KMS-11 (cell line): ENCODE results near the gene SLC7A6.

Experiments used
- H2AFZ ChIP-seq: fragments of 200-600 bp; sonication (generic); 2 replicates; pipeline ENCODE4 v1.6.1; 2016; ENCODE audit warnings: antibody characterized with exemption, mixed run types, low read depth
- H3K27ac ChIP-seq: fragments of 200-600 bp; sonication (generic); 2 replicates; pipeline ENCODE4 v1.6.1; 2016; ENCODE audit warnings: mild to moderate bottlenecking, mixed run types
- H3K27me3 ChIP-seq: fragments of 200-600 bp; sonication (generic); 2 replicates; pipeline ENCODE4 v1.6.1; 2017; ENCODE audit warnings: mild to moderate bottlenecking, low read depth, mixed run types, moderate library complexity; ENCODE audit not compliant: insufficient read depth
- H3K36me3 ChIP-seq: fragments of 200-600 bp; sonication (generic); 2 replicates; pipeline ENCODE4 v1.6.1; 2017; ENCODE audit warnings: mild to moderate bottlenecking, mixed run types; ENCODE audit not compliant: insufficient read depth
- H3K4me1 ChIP-seq: fragments of 200-600 bp; sonication (generic); 2 replicates; pipeline ENCODE4 v1.6.1; 2016; ENCODE audit warnings: mild to moderate bottlenecking, low read depth, mixed run types; ENCODE audit not compliant: poor library complexity, severe bottlenecking
- H3K4me2 ChIP-seq: fragments of 200-600 bp; sonication (generic); 2 replicates; pipeline ENCODE4 v1.7.0; 2016; ENCODE audit warnings: mild to moderate bottlenecking, mixed run types
- H3K4me3 ChIP-seq: fragments of 200-600 bp; sonication (generic); IDR thresholded peaks from 2 replicates; pipeline ENCODE4 v1.6.1; 2017; ENCODE audit warnings: low read depth, low read length, mixed read lengths; ENCODE audit not compliant: insufficient read depth
- H3K79me2 ChIP-seq: fragments of 200-600 bp; sonication (generic); 2 replicates; pipeline ENCODE4 v1.6.1; 2016; ENCODE audit warnings: low read depth, mixed run types; ENCODE audit not compliant: insufficient read depth
- H3K9ac ChIP-seq: fragments of 200-600 bp; sonication (generic); 2 replicates; pipeline ENCODE4 v1.6.1; 2016; ENCODE audit warnings: mild to moderate bottlenecking, mixed run types
- H4K20me1 ChIP-seq: fragments of 200-600 bp; sonication (generic); 2 replicates; pipeline ENCODE4 v1.6.1; 2016; ENCODE audit warnings: mild to moderate bottlenecking, mixed run types; ENCODE audit not compliant: insufficient read depth
- TF ChIP-seq, protein P1 (sequence below): fragments of 200-600 bp; sonication (generic); conservative IDR thresholded peaks from 2 replicates; pipeline ENCODE4 v1.6.1; 2017; ENCODE audit warnings: low read depth, mild to moderate bottlenecking, antibody characterized with exemption, low read length, moderate library complexity, mixed read lengths

Gene SLC7A6

DNA sequence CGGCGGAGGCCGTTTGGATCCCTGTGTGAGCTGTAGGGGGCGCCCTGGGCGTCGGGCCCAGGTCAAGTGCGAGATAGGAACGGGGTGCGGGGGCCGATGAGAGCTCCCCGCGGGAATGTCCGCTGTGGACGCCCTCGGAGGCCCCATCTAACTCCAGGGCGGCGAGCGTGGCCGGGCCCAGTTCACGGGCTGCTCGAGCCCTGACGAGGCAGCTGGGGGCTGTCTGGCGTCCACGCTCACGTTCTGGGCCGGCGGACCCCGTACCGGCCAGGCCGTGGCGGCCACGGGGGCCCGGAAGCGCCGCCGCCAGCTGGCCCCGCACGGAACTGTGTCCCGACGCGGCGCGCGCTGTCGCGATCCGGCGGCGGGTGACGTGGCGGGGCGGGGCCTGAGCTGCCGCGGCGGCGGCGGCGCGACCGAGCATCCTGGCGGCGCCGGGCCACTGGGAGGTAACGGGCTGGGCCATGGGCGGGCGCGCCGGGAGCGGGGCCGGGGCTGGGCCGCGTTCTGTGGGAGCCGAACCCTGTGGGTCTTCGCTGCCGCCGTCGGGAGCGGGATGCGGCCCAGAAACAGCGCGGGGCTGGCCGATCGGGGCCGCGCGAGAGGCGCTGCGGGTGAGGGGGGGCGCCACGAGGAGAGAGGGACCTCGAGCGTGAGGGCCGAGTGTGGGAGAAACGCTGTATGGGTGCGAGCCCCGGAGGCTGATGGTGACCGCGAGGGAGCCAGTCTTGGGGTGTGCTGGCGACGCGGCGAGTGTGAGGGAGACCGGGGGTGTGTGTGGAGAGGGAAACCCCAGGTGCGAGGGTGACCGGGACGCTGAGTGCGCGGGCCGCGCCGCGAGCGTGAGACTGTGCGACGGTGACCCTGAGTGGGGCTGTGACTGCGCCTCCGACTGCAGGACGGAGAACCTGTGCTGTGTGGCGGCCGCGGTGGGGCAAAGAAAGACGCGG is at the start of gene SLC7A6:
Gene SLC7A6, plus strand, starts transcription at position 399 of the 950 bp plus-strand sequence. CDS start 10,201 bp downstream, outside the sequence.
- Histone ChIP-seq H3K4me1 (peaks cover 74% of the 10 kb centered on the region), H2AFZ (peak within 1 kb of the TSS; percentile 79), H3K36me3 (no peaks in the 10 kb centered on the region; the same call in 1 of the 2 replicates), H3K4me3 (no peak within 1 kb of the TSS), H4K20me1 (peaks cover 22% of the 10 kb centered on the region; the same call in 1 of the 2 replicates), H3K27ac (peak within 1 kb of the TSS; percentile 88), H3K79me2 (peaks cover 49% of the 10 kb centered on the region), H3K9ac (peak within 1 kb of the TSS; percentile 86), H3K27me3 (no peaks in the 10 kb centered on the region), H3K4me2 (peak within 1 kb of the TSS; percentile 85)
- TF ChIP-seq, protein P1, sequence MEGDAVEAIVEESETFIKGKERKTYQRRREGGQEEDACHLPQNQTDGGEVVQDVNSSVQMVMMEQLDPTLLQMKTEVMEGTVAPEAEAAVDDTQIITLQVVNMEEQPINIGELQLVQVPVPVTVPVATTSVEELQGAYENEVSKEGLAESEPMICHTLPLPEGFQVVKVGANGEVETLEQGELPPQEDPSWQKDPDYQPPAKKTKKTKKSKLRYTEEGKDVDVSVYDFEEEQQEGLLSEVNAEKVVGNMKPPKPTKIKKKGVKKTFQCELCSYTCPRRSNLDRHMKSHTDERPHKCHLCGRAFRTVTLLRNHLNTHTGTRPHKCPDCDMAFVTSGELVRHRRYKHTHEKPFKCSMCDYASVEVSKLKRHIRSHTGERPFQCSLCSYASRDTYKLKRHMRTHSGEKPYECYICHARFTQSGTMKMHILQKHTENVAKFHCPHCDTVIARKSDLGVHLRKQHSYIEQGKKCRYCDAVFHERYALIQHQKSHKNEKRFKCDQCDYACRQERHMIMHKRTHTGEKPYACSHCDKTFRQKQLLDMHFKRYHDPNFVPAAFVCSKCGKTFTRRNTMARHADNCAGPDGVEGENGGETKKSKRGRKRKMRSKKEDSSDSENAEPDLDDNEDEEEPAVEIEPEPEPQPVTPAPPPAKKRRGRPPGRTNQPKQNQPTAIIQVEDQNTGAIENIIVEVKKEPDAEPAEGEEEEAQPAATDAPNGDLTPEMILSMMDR: peak; percentile 73

DNA sequence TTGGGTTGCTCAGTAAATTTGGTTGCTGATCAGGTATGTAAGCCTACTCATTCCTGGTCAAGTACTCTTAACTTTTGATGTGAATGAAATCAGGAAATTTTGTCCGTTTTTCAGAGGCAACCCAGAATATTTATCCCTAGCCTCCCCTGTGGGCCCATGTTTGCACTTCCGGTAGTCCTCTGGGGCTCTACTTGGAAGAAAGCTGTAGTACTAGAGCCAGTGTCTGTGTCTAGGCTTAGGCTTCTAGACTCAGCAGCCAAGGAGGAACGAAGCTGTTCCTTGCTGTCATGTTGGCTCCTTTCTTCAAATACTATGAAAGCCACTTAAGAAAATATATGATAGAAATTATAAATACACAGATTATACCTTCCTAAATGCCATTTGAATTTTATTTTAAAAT is 49.6 kb upstream of the SLC7A6 start:
- H2AFZ ChIP-seq: no peak overlapping the region
- peaks cover 5% of the 10 kb centered on the region for H3K4me1 ChIP-seq
- H3K9ac ChIP-seq: no peak overlapping the region
- H3K4me2 ChIP-seq: no peak overlapping the region
- TF ChIP-seq, protein P1: no peak
- no peak overlapping the region for H3K27ac ChIP-seq
- H4K20me1 ChIP-seq: no peaks in the 10 kb centered on the region
- no peaks in the 10 kb centered on the region for H3K79me2 ChIP-seq
- H3K4me3 ChIP-seq: no peak overlapping the region
- H3K27me3 ChIP-seq: no peaks in the 10 kb centered on the region
- H3K36me3 ChIP-seq: no peaks in the 10 kb centered on the region

DNA sequence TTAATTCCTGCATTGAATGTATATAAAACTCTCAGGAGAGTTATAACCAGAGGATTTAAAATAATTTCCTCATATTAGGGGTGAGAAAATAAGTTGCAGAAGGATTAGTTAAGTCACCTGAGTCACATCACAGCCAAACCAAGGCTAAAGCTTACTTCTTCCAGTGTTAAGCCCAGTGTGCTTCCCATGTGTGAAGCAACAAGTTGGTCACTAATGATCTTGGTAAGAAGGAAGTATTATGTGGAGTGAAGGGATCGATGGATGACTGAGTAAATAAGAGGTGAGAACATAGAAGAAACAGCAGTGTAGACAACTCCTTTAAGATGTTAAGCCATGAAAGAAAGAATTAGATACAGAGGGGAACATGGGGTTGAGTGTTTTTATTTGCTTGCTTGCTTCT is 49.0 kb upstream of the SLC7A6 start:
- no peaks in the 10 kb centered on the region for H3K27me3 ChIP-seq
- H3K27ac ChIP-seq: no peak overlapping the region
- no peak overlapping the region for H3K4me2 ChIP-seq
- no peaks in the 10 kb centered on the region for H4K20me1 ChIP-seq
- no peak overlapping the region for H3K9ac ChIP-seq
- H3K4me1 ChIP-seq: peaks cover 5% of the 10 kb centered on the region
- no peak overlapping the region for H3K4me3 ChIP-seq
- H3K36me3 ChIP-seq: no peaks in the 10 kb centered on the region
- no peaks in the 10 kb centered on the region for H3K79me2 ChIP-seq
- TF ChIP-seq, protein P1: no peak
- no peak overlapping the region for H2AFZ ChIP-seq

DNA sequence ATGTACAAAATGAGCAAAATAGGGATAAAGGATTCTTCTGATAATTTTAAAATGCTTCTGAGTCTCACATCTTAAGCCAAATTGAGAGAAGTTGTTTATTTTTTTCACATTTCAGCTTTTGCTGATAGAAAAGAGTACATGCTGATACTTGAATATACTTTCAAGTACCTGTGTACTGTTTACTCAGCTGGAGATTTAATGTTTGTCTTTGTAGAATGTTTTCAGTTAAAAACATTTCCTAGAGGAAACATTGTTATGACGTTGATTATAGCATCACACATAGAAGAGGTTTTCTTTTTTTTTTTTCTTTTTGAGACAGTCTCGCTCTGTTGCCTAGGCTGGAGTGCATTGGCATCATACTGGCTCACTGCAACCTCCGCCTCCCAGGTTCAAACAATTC is 48.1 kb upstream of the SLC7A6 start:
- no peak overlapping the region for H3K9ac ChIP-seq
- H3K27ac ChIP-seq: no peak overlapping the region
- no peaks in the 10 kb centered on the region for H3K27me3 ChIP-seq
- H3K36me3 ChIP-seq: no peaks in the 10 kb centered on the region
- no peaks in the 10 kb centered on the region for H3K79me2 ChIP-seq
- no peak overlapping the region for H3K4me3 ChIP-seq
- H4K20me1 ChIP-seq: no peaks in the 10 kb centered on the region
- H3K4me2 ChIP-seq: no peak overlapping the region
- H3K4me1 ChIP-seq: no peaks in the 10 kb centered on the region
- TF ChIP-seq, protein P1: no peak
- no peak overlapping the region for H2AFZ ChIP-seq
